Measurements from ENCODE around the gene JARID2. TPM values are rescaled to one million over a fixed set of nuclear protein-coding genes. Genes with fewer than 3 reads are reported as not detected.

Gene JARID2
- total and polyA plus RNA-seq, 7 donors: 1.1 to 16.1 (median 4.9) TPM

- ATAC-seq (peak in 2 of 4 donors; percentile 28 to 50), DNase-seq (no peak)
- Histone ChIP-seq H3K27me3 (ENCODE audit: insufficient read depth in 3 of 3, low read length in 2 of 3) (no peaks in the 10 kb centered on the region), H3K36me3 (ENCODE audit: insufficient read depth in 1 of 2, low read depth in 1 of 2) (peaks cover 0 to 56% of the 10 kb centered on the region in 2 donors), H3K4me1 (peaks cover 28% of the 10 kb centered on the region), H3K4me3 (no peak overlapping the region), H3K9me3 (no peaks in the 10 kb centered on the region), H3K27ac (peak overlapping the region; percentile 21)
- intact Hi-C loops (cut with DNase I): no loop called here
- TF ChIP-seq, protein P1, sequence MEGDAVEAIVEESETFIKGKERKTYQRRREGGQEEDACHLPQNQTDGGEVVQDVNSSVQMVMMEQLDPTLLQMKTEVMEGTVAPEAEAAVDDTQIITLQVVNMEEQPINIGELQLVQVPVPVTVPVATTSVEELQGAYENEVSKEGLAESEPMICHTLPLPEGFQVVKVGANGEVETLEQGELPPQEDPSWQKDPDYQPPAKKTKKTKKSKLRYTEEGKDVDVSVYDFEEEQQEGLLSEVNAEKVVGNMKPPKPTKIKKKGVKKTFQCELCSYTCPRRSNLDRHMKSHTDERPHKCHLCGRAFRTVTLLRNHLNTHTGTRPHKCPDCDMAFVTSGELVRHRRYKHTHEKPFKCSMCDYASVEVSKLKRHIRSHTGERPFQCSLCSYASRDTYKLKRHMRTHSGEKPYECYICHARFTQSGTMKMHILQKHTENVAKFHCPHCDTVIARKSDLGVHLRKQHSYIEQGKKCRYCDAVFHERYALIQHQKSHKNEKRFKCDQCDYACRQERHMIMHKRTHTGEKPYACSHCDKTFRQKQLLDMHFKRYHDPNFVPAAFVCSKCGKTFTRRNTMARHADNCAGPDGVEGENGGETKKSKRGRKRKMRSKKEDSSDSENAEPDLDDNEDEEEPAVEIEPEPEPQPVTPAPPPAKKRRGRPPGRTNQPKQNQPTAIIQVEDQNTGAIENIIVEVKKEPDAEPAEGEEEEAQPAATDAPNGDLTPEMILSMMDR (IDR thresholded peaks at IDR 0.05): no peak
- 45 to 69% (median 48%) methylated on average over 18 of the region's 18 CpGs for WGBS, 3 donors
Observed at GRCh38 chr6:15515660-15516375, 269.9 kb downstream of the JARID2 start.

- ATAC-seq: no peak
- intact Hi-C loops (cut with DNase I): no loop called here
- H3K9me3 ChIP-seq: no peaks in the 10 kb centered on the region
- H3K36me3 ChIP-seq (ENCODE audit: insufficient read depth in 1 of 2, low read depth in 1 of 2): peaks cover 0 to 60% of the 10 kb centered on the region in 2 donors
- TF ChIP-seq, protein P1 (IDR thresholded peaks at IDR 0.05): no peak
- H3K4me1 ChIP-seq: peaks cover 22% of the 10 kb centered on the region
- no peak overlapping the region for H3K27ac ChIP-seq
- H3K4me3 ChIP-seq: no peak overlapping the region
- H3K27me3 ChIP-seq (ENCODE audit: insufficient read depth in 3 of 3, low read length in 2 of 3): no peaks in the 10 kb centered on the region
- WGBS, 3 donors: 97 to 100% (median 99%) methylated on average over 13 of the region's 13 CpGs
- DNase-seq: no peak
Observed at GRCh38 chr6:15516378-15516777, 270.5 kb downstream of the JARID2 start.

DNA sequence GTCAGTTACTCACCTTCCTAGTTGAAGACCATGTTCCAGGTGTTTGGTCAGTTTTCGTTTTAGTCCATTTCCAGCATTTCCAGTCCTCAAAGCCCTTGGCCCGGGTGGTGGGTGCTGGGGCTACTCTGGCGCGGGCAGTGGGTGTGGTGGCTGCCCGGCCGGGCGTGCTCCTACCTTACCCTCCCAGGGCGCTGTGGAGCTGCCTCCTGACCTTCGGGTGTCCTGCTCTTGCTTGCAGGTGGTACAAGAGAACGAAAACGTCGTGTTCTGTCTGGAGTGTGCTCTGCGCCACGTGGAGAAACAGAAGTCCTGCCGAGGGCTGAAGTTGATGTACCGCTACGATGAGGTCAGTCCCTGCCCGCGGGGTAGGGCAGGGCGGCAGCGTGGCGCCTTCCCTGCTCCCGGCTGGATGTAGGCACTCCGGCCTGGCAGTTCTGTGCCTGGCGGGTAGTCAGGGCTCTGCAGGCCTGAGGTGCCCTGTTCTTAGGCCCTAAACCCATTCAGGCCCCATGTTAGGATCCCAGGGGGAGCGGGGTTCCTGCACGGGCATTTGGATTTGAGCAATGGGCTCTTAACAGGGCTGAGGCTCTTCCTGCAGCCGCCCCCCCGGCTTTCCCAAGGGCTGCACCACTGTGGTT is 271.2 kb downstream of the JARID2 start:
- Histone ChIP-seq H3K27me3 (ENCODE audit: insufficient read depth in 3 of 3, low read length in 2 of 3) (no peaks in the 10 kb centered on the region), H3K4me1 (peaks cover 16% of the 10 kb centered on the region), H3K9me3 (no peaks in the 10 kb centered on the region), H3K36me3 (ENCODE audit: insufficient read depth in 1 of 2, low read depth in 1 of 2) (peaks cover 0 to 66% of the 10 kb centered on the region in 2 donors), H3K4me3 (no peak overlapping the region), H3K27ac (no peak overlapping the region)
- ATAC-seq (no peak), DNase-seq (no peak)
- TF ChIP-seq, protein P1 (IDR thresholded peaks at IDR 0.05): no peak
- intact Hi-C loops (cut with DNase I): no loop called here
- WGBS, 3 donors: 92 to 96% (median 96%) methylated on average over 29 of the region's 29 CpGs

- DNase-seq: no peak
- H3K27ac ChIP-seq: no peak overlapping the region
- H3K4me1 ChIP-seq: peaks cover 11% of the 10 kb centered on the region
- peaks cover 0 to 72% of the 10 kb centered on the region in 2 donors for H3K36me3 ChIP-seq (ENCODE audit: insufficient read depth in 1 of 2, low read depth in 1 of 2)
- TF ChIP-seq, protein P1 (IDR thresholded peaks at IDR 0.05): no peak
- H3K4me3 ChIP-seq: no peak overlapping the region
- no peaks in the 10 kb centered on the region for H3K27me3 ChIP-seq (ENCODE audit: insufficient read depth in 3 of 3, low read length in 2 of 3)
- intact Hi-C loops (cut with DNase I): no loop called here
- ATAC-seq: no peak
- no peaks in the 10 kb centered on the region for H3K9me3 ChIP-seq
- 93 to 97% (median 94%) methylated on average over 11 of the region's 11 CpGs for WGBS, 3 donors
Observed at GRCh38 chr6:15517600-15517999, 271.7 kb downstream of the JARID2 start.
